K562 treated with DMSO at 1 percent for 24 hours (cell line): ENCODE measurements around the gene ZNF324. TPM values are rescaled to one million over a fixed set of nuclear protein-coding genes. Genes with fewer than 3 reads are reported as not detected.

Experiments
- total RNA-seq: library from RNA; unstranded; fragments of 300-600 nt; gene quantifications from 2 replicates; pipeline ENCODE4 v1.2.3, GENCODE V29; 2022; ENCODE audit warnings: low read depth; ENCODE audit not compliant: insufficient read depth

ZNF324 gene
- 16.9 and 19.2 TPM in 2 replicates for total RNA-seq

DNA sequence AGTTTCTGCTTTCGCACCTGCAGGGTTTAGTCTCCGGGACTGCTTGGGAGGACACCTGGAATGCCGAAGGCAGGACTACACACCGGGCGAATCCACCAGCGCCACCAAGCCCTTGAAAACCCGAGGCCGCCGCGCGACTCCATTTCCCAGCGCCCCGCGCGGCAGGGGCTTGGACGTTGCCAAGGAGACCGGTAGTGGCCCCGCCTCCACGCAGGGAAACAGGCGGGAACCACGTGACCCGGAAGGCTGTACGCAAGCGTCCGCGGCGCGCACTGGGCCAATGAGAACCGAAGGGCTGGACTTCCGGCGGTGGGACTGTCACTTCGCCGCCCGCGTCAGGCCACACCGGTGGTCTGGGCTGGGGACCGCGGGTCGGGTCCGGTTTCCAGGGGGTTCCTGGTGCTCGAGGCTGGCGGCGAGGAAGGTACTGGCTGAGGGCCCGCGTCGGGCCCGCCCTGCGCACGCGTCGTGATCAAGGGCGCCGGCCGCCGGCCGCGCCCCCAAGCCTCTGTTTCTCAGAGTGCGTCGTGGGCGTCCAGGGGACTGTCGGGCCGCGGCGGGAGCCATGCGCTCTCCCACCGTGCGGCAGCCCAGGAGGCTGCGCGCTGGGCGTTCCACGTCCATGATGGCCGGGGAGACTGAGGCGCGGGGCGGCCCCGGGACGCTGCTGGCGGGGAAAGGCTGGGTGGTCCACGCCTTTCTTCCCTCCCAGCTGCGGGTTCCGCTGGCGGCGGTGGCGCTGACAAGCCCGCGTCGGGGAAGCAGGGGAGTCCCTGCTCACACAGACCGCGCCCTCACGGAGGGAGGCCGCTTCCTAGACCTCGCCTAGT, at the start of gene ZNF324:
Gene ZNF324 (plus strand): TSS at position 321 of the 830 bp plus-strand sequence. CDS start 2,106 bp downstream, outside the sequence.

DNA sequence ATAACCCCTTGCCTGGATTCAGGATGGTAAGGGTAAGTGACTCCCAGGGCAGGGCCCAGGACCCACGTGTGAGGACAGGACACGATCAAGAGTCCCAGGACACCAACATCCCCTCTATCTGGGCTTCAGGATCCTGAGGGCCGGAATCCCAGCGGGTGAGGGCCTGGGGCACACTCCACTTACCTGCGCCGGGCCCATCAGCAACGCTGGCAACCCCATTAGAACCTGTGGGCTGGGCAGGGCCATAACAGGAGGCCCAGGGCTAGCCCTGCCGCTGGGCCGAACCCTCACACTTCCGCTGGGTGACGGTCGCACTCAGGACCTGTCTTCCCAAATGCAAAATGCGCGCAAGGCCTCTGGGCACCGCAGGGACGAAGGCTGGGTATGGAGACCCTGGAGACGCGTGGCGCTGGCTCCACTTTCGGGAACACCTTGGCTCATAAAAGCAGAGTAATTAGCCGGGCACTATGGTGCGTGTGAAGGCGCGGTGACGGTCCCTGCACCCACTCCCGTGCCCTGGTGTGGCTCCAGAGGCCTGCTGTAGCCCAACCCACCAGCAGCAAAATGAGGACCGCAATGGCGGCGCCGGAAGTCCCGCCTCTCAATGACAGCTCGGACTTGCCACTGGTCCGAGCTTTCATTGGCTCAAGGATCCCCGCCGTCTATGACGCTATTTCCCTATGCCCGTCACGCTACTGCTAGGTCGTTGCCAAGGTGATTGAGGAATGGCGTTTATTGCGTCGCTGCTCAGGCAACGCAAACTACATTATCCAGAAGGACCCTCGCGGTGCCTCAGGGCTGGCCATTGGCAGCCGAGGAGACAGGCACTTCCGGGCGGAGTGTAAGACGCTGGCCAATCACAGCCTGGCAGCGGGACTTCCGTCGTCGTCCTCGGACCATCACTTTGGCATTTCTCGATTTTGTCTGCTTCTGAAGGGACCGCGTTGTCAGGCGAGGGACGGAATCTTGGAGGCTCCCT, 27.0 kb upstream of the ZNF324 start, which contains the start of gene ZNF132:
Gene ZNF132 (minus strand): TSS at position 578 of the 979 bp plus-strand sequence. CDS start 332 bp downstream, at position 246.

DNA sequence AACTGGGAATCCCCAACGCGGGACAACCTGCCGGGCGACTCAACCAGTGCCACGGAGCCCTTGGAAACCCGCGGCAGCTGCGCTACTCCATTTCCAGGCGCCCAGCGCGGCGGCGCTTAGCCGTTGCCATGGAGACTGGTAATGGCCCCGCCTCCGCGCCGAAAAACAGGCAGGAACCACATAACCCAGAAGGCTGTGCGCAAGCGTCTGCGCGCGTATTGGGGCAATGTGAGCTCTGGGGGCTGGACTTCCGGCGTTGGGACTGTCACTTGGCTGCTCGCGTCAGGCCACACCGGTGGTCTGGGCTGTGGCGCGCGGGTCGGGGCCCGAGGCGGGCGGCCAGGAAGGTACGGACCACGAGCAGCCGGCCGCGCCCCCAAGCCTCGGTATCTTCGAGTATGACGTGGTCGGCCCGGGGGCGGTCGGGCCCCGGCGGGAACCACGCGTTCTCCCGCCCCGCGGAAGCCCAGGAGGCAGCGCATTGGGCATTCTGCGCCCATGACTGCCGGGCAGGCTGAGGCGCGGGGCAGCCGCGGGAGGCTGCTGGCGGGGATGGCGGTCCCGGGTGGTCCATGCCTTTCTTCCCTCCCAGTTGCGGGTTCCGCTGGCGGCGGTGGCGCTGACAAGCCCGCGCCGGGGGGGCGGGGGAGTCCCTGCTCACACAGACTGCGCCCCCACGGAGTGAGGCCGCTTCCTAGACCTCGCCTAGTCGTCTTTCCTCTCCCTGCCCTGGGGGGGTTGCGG, 15.3 kb upstream of the ZNF324 start, which contains the start of gene ZNF324B:
Gene ZNF324B (plus strand): TSS at position 265 of the 744 bp plus-strand sequence. CDS start 2,080 bp downstream, outside the sequence.

DNA sequence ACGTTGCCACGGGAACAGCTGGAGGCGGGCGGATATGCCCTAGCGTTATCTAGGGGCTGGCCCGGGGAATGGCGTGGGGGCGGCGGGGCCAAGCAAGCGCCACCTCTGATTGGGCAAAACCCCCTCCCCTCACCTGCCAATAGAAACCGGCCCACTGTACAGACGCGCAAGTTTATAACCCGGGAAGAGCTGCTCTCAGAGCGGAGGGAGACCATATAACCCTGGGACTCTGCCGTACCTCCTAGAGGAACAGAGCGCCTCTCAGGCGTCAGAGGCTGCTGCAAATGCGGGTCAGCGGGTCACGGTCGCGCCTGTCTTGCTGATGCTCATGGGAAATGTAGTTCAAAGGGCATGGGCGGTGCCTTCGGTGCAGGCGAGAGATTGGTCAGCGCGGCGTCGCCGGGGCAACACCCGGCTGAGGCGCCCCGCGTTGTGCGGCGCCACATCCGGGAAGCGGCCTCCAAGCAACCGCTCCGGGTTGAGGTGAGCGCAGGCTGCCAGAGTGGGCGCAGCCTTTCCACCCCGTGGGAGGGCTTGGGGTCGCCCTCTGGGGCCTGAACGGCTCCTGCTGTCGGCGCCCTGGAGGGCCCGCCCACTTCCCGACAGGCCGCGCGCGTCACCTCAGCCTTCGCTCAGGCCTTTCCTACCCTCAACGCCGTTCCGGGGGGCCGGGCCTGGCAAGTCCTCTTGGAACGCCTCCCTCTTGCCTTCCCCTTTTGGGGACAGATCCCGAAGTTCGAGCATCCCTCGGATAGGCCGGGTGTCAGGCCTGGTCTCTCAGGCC, 9.0 kb downstream of the ZNF324 start, which contains the start of gene ZNF446:
Gene ZNF446 (plus strand): TSS at position 639 of the 784 bp plus-strand sequence. CDS start 867 bp downstream, outside the sequence.

DNA sequence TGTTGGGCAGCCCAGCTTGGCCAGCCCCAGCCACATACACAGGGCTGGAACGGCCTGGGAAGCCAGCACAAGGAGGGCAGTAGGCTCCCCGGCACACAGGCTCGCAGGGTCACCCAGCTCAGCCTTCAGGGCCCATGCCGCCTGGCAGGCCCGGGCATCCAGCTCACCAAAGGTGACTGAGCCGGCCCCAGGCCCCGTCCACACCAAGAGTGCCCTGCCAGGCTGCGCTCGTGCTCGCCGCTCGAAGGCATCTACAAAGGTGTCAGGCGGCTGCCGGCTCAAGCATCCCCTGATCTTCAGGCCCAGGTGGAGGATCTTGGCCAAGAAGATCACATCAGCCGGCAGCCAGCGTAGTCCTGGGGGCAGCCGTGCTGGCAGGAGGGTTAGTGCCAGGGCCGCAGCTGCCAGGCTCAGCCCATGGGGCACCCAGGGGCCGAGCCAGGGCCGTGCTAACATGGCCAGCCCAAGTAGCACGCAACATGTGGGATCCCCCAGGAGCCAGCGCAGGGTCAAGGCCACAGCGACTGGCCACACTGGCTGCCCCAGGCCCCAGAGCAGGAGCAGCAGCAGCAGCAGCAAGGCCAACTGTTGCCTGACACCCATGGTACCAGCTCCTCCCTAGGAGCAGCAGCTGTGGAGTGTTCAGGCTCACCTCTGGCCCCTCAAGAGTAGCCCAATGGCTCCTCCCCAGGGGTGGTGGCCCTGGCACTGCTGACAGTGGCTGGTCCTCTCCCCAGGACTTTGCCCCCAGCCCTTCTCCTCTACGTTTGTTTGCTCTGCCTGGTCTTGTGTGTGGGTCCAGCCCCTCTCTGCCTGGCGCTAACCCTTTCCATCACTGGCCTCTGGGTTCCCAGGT, 44.7 kb downstream of the ZNF324 start, which contains the start of gene SLC27A5:
Gene SLC27A5 (minus strand): TSS at position 640 of the 856 bp plus-strand sequence. CDS start 37 bp downstream, at position 603.

DNA sequence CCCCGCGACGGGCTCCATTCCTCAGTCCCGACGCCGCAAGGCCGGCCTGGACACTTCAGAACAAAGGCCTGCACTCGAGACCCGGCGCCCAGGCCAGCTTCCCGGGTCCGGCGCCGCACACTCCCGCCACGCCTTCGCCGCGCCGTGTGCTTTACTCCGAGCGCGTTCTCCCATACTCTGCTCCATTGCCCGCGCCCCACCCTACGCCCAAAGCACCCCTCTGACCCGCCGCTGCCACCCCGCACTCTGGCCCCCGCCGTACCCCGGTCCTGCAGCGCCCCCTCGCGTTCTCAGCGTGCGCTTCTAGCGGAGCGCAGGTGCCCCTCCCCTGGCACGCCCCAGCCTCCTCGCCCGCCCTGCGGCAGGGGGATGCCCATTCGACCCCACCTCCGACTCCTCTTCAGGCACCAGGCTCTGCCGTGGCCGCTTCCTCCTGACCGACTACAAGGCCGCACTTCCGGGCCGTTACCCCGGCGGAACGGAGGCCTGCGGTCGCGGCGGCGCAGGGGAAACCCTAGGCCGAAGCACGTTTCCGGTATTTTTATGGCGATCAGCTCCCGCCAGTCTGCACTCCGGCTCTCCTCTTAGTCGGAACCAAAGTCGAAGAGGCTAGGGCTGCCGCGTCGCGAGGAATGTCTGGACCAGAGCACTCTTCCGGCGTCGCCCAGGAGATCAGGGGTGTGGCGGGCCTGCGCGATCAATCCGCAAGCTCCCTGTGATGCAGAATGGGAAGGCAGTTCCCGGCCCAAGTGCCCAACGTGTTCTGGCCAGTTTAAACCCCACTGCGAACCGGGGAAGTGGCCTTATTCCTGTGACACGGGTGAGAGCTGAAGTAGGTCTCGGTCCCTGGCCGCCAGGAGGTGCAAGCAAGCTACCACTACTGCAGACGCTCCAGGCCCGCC, 52.7 kb downstream of the ZNF324 start, which contains the start of gene ZBTB45:
Gene ZBTB45 (minus strand): TSS at position 456 of the 902 bp plus-strand sequence. CDS start 2,137 bp downstream, outside the sequence.

Other genes with a start within 250 kb of the ZNF324 start
- gene ZNF544, start 238.2 kb upstream of the ZNF324 start, total RNA-seq, result 28.3 and 28.5 TPM in 2 replicates
- gene ZNF8, start 188.1 kb upstream of the ZNF324 start, total RNA-seq, result 1.5 and 1.7 TPM in 2 replicates
- gene ERVK3-1, start 161.7 kb upstream of the ZNF324 start, total RNA-seq, result 79.3 and 90.5 TPM in 2 replicates
- gene ZSCAN22, start 140.1 kb upstream of the ZNF324 start, total RNA-seq, result 2.2 and 3.1 TPM in 2 replicates
- gene A1BG, start 113.6 kb upstream of the ZNF324 start, total RNA-seq, result 53.9 and 61.3 TPM in 2 replicates
- 6.2 and 6.8 TPM in 2 replicates for gene ZNF497, start 104.3 kb upstream of the ZNF324 start, total RNA-seq
- gene ZNF837, start 86.0 kb upstream of the ZNF324 start, total RNA-seq, result 5.8 and 6.7 TPM in 2 replicates
- 5,699 and 5,966 TPM in 2 replicates for gene RPS5, start 79.8 kb upstream of the ZNF324 start, total RNA-seq
- gene RNF225, start 71.4 kb upstream of the ZNF324 start, total RNA-seq, result not detected in 2 replicates
- gene ZNF584, start 58.4 kb upstream of the ZNF324 start, total RNA-seq, result 31.3 and 34.8 TPM in 2 replicates
- 0.44 and 1.00 TPM in 2 replicates for gene ZNF132, start 26.9 kb upstream of the ZNF324 start, total RNA-seq
- gene ZNF324B, start 15.5 kb upstream of the ZNF324 start, total RNA-seq, result 7.5 and 10.6 TPM in 2 replicates
- gene ZNF446, start 9.3 kb downstream of the ZNF324 start, total RNA-seq, result 15.2 and 15.7 TPM in 2 replicates
- gene SLC27A5, start 44.9 kb downstream of the ZNF324 start, total RNA-seq, result 19.7 and 26.5 TPM in 2 replicates
- 20.5 and 25.2 TPM in 2 replicates for gene ZBTB45, start 52.7 kb downstream of the ZNF324 start, total RNA-seq
- gene TRIM28, start 77.0 kb downstream of the ZNF324 start, total RNA-seq, result 902 and 994 TPM in 2 replicates
- gene CHMP2A, start 88.0 kb downstream of the ZNF324 start, total RNA-seq, result 154 and 169 TPM in 2 replicates
- 151 and 152 TPM in 2 replicates for gene UBE2M, start 91.5 kb downstream of the ZNF324 start, total RNA-seq
- gene MZF1, start 106.3 kb downstream of the ZNF324 start, total RNA-seq, result 20.4 and 23.0 TPM in 2 replicates